Karpas-422 (cell line): Measurements from ENCODE around the gene AMHR2. TPM values are rescaled to one million over a fixed set of nuclear protein-coding genes. Genes with fewer than 3 reads are reported as not detected.
"Not testable (repeated sequence)": the region's sequence is repeated elsewhere in the genome, so short reads cannot be mapped to it uniquely, and the experiment has no call there.

Experiments
- DNase-seq: peaks from one replicate; pipeline ENCODE4 v3.0.0-alpha.2; 2015
- H2AFZ ChIP-seq: fragments of 200-600 bp; sonication (generic); 2 replicates; pipeline ENCODE4 v1.6.1; 2014; ENCODE audit warnings: antibody characterized with exemption, low read length, mixed read lengths
- H3K27ac ChIP-seq: fragments of 200-600 bp; sonication (generic); 2 replicates; pipeline ENCODE4 v1.5.1; 2014; ENCODE audit warnings: mild to moderate bottlenecking, low read length, moderate library complexity
- H3K27me3 ChIP-seq: fragments of 200-600 bp; sonication (generic); 2 replicates; pipeline ENCODE4 v1.6.1; 2014; ENCODE audit warnings: low read length, mixed read lengths
- H3K36me3 ChIP-seq: fragments of 200-600 bp; sonication (generic); 2 replicates; pipeline ENCODE4 v1.6.1; 2014; ENCODE audit warnings: low read length, mixed read lengths; ENCODE audit not compliant: insufficient read depth
- H3K4me1 ChIP-seq: fragments of 200-600 bp; sonication (generic); 2 replicates; pipeline ENCODE4 v1.6.1; 2014; ENCODE audit warnings: mild to moderate bottlenecking, low read length, mixed read lengths
- H3K4me2 ChIP-seq: fragments of 200-600 bp; sonication (generic); 2 replicates; pipeline ENCODE4 v1.6.1; 2014; ENCODE audit warnings: low read length, low read depth, mild to moderate bottlenecking; ENCODE audit not compliant: poor library complexity, severe bottlenecking
- H3K4me3 ChIP-seq: fragments of 200-600 bp; sonication (generic); 2 replicates; pipeline ENCODE4 v1.5.1; 2014; ENCODE audit warnings: mild to moderate bottlenecking, antibody characterized with exemption, low read length, mixed read lengths
- H3K79me2 ChIP-seq: fragments of 200-600 bp; sonication (generic); 2 replicates; pipeline ENCODE4 v1.6.1; 2014; ENCODE audit warnings: mild to moderate bottlenecking, low read length, mixed read lengths
- H3K9ac ChIP-seq: fragments of 200-600 bp; sonication (generic); 2 replicates; pipeline ENCODE4 v1.6.0; 2014; ENCODE audit warnings: low read length
- H3K9me2 ChIP-seq: fragments of 200-600 bp; sonication (generic), shearing (Covaris generic); replicated peaks from 2 replicates; pipeline ENCODE4 v1.6.0; 2014; ENCODE audit warnings: mild to moderate bottlenecking, low read length, moderate library complexity; ENCODE audit not compliant: insufficient read depth
- H3K9me3 ChIP-seq: fragments of 300-700, 200-600 bp; sonication (generic); 2 replicates; pipeline ENCODE4 v1.6.1; 2014; ENCODE audit warnings: low read length, mixed read lengths
- H4K20me1 ChIP-seq: fragments of 200-600 bp; sonication (generic); 2 replicates; pipeline ENCODE4 v1.6.1; 2014; ENCODE audit warnings: mild to moderate bottlenecking, antibody characterized with exemption, low read length, low read depth; ENCODE audit not compliant: insufficient read depth
- total RNA-seq: library from RNA; depleted of rRNA; stranded (reverse); fragments of >200 nt; shearing (Covaris generic); gene quantifications from 2 replicates; pipeline ENCODE4 v1.2.3, GENCODE V29; 2014; ENCODE audit warnings: low replicate concordance

The AMHR2 gene
- total RNA-seq, 1 experiment from 2014 or later = not detected

- no peaks in the 10 kb centered on the region for H3K36me3 ChIP-seq
- no peaks in the 10 kb centered on the region for H3K9me3 ChIP-seq
- H3K4me1 ChIP-seq = peaks cover 4% of the 10 kb centered on the region
- H3K9me2 ChIP-seq = no peaks in the 10 kb centered on the region
- H3K9ac ChIP-seq = no peak overlapping the region
- no peak overlapping the region for H3K4me2 ChIP-seq
- H4K20me1 ChIP-seq = no peaks in the 10 kb centered on the region
- no peaks in the 10 kb centered on the region for H3K79me2 ChIP-seq
- H2AFZ ChIP-seq = no peak overlapping the region
- H3K4me3 ChIP-seq = no peak overlapping the region
- no peak for DNase-seq
- no peaks in the 10 kb centered on the region for H3K27me3 ChIP-seq
- H3K27ac ChIP-seq = no peak overlapping the region
Measured at GRCh38 chr12:53419756-53420155, 3.9 kb upstream of the AMHR2 start.

GRCh38 chr12:53422247-53422646 is 1.4 kb upstream of the AMHR2 start:
- H4K20me1 ChIP-seq, DNase-seq, H3K36me3 ChIP-seq, H3K4me3 ChIP-seq, H3K27me3 ChIP-seq, H3K9ac ChIP-seq, H3K9me2 ChIP-seq, H3K9me3 ChIP-seq, H3K79me2 ChIP-seq, H3K4me1 ChIP-seq, H2AFZ ChIP-seq, H3K27ac ChIP-seq, H3K4me2 ChIP-seq: not testable (repeated sequence)

GRCh38 chr12:53424626-53425514 is 1.2 kb downstream of the AMHR2 start:
- Histone ChIP-seq H3K4me2 (no peak overlapping the region), H3K9ac (0 out of 2 replicates have a peak overlapping the region, but pooled peaks have one; percentile 5), H3K27ac (no peak overlapping the region)

GRCh38 chr12:53425515-53426150 is 2.0 kb downstream of the AMHR2 start:
- 0 out of 2 replicates have a peak overlapping the region, but pooled peaks have one; percentile 5 for H3K9ac ChIP-seq
- no peaks in the 10 kb centered on the region for H4K20me1 ChIP-seq
- H3K9me2 ChIP-seq = no peaks in the 10 kb centered on the region
- H3K9me3 ChIP-seq = no peaks in the 10 kb centered on the region
- H2AFZ ChIP-seq = no peak overlapping the region
- no peak overlapping the region for H3K4me3 ChIP-seq
- H3K4me2 ChIP-seq = no peak overlapping the region
- H3K27me3 ChIP-seq = no peaks in the 10 kb centered on the region
- H3K79me2 ChIP-seq = no peaks in the 10 kb centered on the region
- no peak overlapping the region for H3K27ac ChIP-seq
- peaks cover 4% of the 10 kb centered on the region for H3K4me1 ChIP-seq
- no peaks in the 10 kb centered on the region for H3K36me3 ChIP-seq
- no peak for DNase-seq

More at GRCh38 chr12:53424626-53425514, 1.2 kb downstream of the AMHR2 start:
- Histone ChIP-seq H4K20me1 (no peaks in the 10 kb centered on the region), H2AFZ (no peak overlapping the region), H3K4me1 (peaks cover 4% of the 10 kb centered on the region), H3K79me2 (no peaks in the 10 kb centered on the region), H3K9me2 (no peaks in the 10 kb centered on the region), H3K4me3 (no peak overlapping the region), H3K36me3 (no peaks in the 10 kb centered on the region), H3K9me3 (no peaks in the 10 kb centered on the region), H3K27me3 (no peaks in the 10 kb centered on the region)
- DNase-seq = no peak

GRCh38 chr12:53427905-53428594 is 4.4 kb downstream of the AMHR2 start:
- Histone ChIP-seq H3K79me2 (no peaks in the 10 kb centered on the region), H3K9me2 (no peaks in the 10 kb centered on the region), H3K4me2 (no peak overlapping the region), H3K27ac (no peak overlapping the region), H4K20me1 (no peaks in the 10 kb centered on the region), H3K36me3 (no peaks in the 10 kb centered on the region), H3K9ac (no peak overlapping the region), H3K9me3 (no peaks in the 10 kb centered on the region), H2AFZ (0 out of 2 replicates have a peak overlapping the region, but pooled peaks have one; percentile 52), H3K4me3 (no peak overlapping the region), H3K27me3 (no peaks in the 10 kb centered on the region), H3K4me1 (no peaks in the 10 kb centered on the region)
- no peak for DNase-seq

- no peaks in the 10 kb centered on the region for H3K27me3 ChIP-seq
- H2AFZ ChIP-seq = no peak overlapping the region
- H3K36me3 ChIP-seq = no peaks in the 10 kb centered on the region
- no peak overlapping the region for H3K9ac ChIP-seq
- no peak overlapping the region for H3K4me2 ChIP-seq
- no peaks in the 10 kb centered on the region for H3K4me1 ChIP-seq
- H3K9me3 ChIP-seq = no peaks in the 10 kb centered on the region
- no peaks in the 10 kb centered on the region for H4K20me1 ChIP-seq
- H3K27ac ChIP-seq = no peak overlapping the region
- no peaks in the 10 kb centered on the region for H3K9me2 ChIP-seq
- no peaks in the 10 kb centered on the region for H3K79me2 ChIP-seq
- no peak overlapping the region for H3K4me3 ChIP-seq
- no peak for DNase-seq
Measured at GRCh38 chr12:53428741-53429140, 5.1 kb downstream of the AMHR2 start.

GRCh38 chr12:53430116-53430515 is 6.5 kb downstream of the AMHR2 start:
- H3K27me3 ChIP-seq = no peaks in the 10 kb centered on the region
- H3K79me2 ChIP-seq = no peaks in the 10 kb centered on the region
- H2AFZ ChIP-seq = no peak overlapping the region
- H3K9me2 ChIP-seq = no peaks in the 10 kb centered on the region
- H3K9ac ChIP-seq = no peak overlapping the region
- H4K20me1 ChIP-seq = no peaks in the 10 kb centered on the region
- H3K4me1 ChIP-seq = no peaks in the 10 kb centered on the region
- no peak overlapping the region for H3K4me3 ChIP-seq
- no peak overlapping the region for H3K27ac ChIP-seq
- H3K4me2 ChIP-seq = no peak overlapping the region
- no peaks in the 10 kb centered on the region for H3K36me3 ChIP-seq
- no peak for DNase-seq
- no peaks in the 10 kb centered on the region for H3K9me3 ChIP-seq

- H3K27me3 ChIP-seq = no peaks in the 10 kb centered on the region
- DNase-seq = no peak
- H3K4me1 ChIP-seq = no peaks in the 10 kb centered on the region
- no peak overlapping the region for H3K4me3 ChIP-seq
- no peaks in the 10 kb centered on the region for H4K20me1 ChIP-seq
- H3K79me2 ChIP-seq = no peaks in the 10 kb centered on the region
- no peaks in the 10 kb centered on the region for H3K9me3 ChIP-seq
- no peaks in the 10 kb centered on the region for H3K9me2 ChIP-seq
- no peaks in the 10 kb centered on the region for H3K36me3 ChIP-seq
- H3K27ac ChIP-seq = no peak overlapping the region
- no peak overlapping the region for H2AFZ ChIP-seq
- no peak overlapping the region for H3K4me2 ChIP-seq
- H3K9ac ChIP-seq = no peak overlapping the region
Measured at GRCh38 chr12:53431187-53431586, 7.5 kb downstream of the AMHR2 start.
